HG03139 (cell line): ENCODE data around the gene KDM6A.
"Not testable (repeated sequence)": the region's sequence is repeated elsewhere in the genome, so short reads cannot be mapped to it uniquely, and the experiment has no call there.

Source experiments
- ATAC-seq: cut with Tn5 transposase; IDR thresholded peaks from one replicate; pipeline ENCODE4 v1.9.1; 2021; ENCODE audit not compliant: unreplicated experiment

Gene KDM6A

DNA sequence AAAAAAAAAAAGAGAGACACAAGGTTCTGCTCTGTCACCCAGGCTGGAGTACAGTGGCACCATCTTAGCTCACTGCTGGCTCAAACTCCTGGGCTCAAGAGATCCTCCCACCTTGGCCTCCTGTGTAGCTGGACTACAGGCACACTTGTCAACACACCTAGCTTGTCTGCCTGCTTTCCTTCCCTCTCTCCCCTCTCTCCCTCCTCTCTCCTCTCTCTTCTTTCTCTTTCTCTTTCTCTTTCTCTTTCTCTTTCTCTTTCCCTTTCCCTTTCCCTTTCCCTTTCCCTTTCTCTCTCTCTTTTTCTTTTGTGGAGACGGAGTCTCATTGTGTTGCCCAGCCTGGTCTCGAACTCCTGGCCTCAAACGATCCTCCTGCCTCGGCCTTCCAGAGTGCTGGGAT lies 195.6 kb downstream of the KDM6A start:
- ATAC-seq: no peak

DNA sequence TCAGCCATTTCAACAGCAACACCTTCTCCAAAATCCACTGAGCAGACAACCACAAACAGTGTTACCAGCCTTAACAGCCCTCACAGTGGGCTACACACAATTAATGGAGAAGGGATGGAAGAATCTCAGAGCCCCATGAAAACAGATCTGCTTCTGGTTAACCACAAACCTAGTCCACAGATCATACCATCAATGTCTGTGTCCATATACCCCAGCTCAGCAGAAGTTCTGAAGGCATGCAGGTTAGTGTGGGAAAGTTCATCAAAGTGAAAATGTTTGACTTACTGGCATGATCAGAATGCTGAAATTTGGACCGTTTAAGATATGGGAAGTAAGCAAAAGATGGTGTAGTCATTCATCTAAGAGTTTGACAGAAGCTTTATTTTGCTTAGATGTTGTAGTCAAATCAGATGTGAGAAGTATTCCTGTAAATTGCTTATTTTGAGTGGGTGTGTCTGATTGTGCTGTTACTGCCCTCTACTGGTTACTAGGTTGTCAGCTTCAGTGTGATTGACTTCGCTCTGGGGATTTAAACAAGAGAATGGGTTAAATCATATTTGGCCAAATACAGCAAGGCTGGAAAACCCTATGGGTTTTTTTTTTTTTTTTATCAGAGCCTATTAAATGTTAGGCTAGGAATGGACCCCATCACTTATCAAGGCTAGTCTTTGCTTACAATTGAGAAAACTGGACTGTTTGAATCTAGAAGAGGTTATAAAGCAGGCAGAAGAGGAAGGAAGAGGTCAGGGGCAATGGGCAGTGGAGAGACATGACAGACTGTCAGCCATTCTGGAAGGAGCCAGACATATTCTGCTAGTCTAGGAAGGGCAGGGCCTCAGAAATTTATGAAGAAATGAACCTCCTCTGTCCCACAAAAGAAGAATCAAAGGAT lies 197.4 kb downstream of the KDM6A start:
- ATAC-seq: no peak

DNA sequence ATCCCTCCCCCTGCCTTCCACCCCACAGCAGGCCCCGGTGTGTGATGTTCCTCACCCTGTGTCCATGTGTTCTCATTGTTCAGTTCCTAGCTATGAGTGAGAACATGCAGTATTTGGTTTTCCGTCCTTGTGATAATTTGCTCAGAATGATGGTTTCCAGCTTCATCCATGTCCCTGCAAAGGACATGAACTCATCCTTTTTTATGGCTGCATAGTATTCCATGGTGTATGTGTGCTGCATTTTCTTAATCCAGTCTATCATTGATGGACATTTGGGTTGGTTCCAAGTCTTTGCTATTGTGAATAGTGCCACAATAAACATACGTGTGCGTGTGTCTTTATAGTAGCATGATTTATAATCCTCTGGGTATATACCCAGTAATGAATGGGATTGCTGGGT lies 200.0 kb downstream of the KDM6A start:
- ATAC-seq: not testable (repeated sequence)

DNA sequence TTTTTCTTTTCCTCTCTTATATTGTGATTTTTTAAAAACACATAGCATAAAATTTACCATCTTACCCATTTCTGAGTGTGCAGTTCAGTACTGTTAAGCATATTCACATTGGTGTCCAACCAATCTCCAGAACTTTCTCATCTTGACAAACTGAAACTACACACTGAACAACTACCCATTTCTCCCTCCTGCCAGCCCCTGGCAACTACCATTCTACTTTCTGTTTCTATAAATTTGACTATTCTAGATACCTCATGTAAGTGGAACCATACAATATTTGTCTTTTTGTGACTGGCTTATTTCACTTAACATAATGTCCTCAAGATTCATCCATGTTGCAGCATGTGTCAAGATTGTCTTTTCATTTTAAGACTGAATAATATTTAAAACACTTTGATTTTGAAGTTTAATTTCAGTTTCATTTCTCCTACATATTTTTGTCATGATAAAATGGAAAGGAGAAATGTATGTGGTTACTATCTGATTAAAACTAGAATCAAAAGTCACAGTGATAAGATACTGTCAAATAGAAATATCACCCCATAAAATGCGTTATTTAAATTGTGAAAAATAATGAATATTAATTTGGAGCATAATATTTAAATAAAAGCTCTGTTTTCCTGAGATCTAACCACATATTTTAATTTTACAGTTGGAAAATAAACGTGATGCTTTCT lies 204.9 kb downstream of the KDM6A start:
- peak; percentile 84 for ATAC-seq

DNA sequence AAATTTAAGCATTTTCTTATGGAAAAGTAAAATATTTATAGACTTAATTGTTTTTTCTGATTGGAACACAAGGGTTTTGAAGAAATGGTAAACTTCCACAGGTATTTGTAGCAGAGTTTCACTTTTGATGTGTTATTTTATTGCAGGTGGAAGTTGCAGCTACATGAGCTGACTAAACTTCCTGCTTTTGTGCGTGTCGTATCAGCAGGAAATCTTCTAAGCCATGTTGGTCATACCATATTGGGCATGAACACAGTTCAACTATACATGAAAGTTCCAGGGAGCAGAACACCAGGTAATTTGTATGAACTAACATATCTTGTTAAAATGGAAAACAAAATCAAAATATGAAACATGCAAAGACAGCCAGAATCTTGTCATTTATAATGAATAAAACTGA lies 210.3 kb downstream of the KDM6A start:
- ATAC-seq: no peak

DNA sequence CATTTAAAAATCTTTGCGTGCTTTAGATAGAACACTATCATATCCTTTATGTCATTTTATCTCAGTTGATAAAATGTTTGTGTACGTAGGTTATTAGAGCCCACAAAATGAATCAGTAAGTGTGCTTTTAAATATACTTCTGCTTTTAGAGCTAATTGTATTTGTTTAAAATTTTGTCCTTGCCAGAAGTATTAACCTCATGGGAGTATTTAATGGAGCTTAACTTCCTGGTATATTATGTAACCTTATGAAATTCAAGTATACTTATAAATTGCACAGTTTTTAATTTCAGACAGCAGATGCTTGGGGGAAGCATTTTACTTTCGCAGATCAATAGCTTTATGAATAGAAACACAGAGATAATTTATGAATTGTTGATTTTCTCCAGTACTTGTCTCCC lies 237.5 kb downstream of the KDM6A start:
- no peak for ATAC-seq

DNA sequence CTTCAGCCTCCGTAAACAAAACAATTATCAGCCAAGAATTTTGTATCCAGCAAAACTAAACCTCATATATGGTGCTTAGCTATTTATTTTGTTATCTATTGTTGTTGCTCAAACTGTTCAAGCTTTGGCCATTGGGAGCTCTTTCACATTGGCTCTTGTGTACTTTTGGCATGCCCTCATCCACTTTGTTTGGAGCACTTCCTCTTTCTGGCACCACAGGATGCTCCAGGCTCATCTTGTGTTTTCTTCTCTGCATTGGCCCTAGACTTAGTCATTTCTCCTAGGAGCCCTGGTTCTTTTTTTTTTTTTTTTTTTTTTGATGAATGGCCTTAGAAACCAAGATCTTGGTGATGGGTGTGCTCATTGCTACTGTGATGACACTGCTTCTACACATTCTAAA lies 253.2 kb downstream of the KDM6A start:
- ATAC-seq: no peak

DNA sequence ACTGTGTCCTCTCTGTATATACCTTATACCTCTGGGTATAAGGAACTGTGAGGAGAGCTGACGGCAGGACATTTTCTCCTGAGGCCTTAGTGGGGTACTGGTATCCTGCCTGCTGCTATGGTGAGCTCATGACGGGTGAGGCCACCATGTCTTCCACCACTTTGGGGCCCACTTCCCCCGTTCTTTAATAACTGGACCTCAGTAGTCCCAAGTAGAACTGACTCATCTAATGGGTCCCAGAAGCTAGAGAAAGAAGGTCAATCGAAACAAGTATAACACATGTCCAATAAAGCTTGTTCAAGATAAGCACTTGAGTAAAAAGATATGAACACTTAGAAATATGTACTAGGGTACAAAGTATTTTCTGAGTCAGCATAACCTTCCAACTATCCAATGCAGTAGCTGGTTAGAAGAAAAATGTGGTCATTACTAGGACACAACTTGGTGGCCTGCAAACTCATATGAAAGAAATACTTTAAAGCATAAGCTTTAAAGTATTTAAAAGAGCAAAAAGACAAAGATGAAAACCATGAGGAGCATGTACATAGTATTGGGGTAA lies 256.0 kb downstream of the KDM6A start:
- no peak for ATAC-seq

DNA sequence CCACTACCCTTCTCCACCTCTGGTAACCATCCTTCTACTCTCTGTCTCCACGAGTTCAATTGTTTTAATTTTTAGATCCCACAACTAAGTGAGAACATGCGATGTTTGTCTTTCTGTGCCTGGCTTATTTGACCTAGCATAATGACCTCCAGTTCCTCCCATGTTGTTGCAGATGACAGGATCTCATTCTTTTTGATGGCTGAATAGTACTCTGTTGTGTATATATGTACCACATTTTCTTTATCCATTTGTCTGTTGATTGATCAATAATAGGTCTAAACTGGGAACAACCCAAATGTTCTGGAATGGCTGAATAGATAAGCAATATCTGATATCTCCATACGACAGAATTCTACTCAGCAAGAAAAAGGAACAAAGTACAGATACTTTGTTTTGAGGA lies 260.5 kb downstream of the KDM6A start:
- ATAC-seq: no peak

DNA sequence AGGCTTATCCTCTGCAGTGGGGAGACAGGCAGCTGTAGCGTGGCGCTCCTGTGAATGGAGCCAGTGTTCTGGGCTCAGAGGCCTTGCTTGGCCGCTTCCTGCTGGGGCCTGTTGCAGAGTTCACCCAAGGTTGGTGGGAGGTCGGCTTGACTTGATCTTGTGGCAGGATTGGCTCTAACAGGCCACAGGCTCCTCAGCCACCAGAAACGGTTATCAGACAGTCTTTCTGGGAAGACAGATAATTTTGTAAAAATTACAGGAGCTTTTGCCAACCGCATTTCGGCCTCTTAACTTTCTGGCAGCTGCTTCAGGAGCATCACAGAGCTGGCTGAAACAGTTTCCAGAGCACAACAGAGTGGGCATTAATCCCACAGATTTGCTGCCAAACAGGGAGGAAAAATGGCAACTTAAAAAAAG lies 261.3 kb downstream of the KDM6A start:
- no peak for ATAC-seq

DNA sequence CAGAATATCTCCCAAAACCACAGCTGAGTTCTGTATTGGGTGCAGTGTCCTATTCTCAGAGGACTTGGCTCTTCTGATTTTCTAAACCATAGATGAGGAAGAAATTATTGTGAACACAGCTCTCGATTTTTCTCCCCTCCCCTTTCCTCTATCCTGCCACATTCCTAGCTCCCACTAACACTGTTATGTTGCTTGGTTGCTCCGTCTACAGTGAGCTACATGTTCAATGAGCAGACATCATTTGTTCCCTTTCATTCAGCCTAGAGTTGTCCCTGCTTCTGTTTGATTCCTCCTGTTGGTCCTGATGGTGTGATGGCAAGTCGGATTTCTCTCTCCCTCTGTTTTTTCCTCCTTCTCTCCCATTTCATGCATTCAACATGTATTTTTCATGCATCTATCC lies 261.8 kb downstream of the KDM6A start:
- ATAC-seq: no peak

DNA sequence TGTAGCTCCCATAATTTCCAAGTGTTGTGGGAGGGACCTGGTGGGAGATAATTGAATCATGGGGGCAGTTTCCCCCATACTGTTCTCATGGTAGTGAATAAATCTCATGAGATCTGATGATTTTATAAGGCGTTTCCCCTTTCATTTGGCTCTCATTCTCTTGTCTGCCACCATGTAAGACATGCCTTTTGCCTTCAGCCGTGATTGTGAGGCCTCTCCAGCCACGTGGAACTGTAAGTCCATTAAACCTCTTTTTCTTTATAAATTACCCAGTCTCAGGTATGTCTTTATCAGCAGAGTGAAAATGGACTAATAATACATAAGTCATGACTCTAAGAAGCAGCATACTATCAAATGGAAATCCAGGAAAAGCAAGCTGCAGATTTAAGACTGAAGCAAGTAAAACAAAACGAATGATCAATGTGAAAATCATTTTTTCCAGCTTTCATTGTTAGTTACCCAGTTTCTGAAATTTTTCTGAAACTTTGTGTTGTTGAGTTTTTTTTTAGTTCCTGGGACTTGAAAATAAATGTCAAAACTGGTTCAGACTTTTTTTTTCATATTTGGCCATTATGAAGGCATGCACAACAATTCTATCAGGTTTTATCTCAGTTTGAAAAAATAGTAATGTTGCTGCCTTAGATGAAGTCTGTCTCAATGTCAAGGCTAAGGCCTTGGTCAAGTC lies 262.5 kb downstream of the KDM6A start:
- not testable (repeated sequence) for ATAC-seq

DNA sequence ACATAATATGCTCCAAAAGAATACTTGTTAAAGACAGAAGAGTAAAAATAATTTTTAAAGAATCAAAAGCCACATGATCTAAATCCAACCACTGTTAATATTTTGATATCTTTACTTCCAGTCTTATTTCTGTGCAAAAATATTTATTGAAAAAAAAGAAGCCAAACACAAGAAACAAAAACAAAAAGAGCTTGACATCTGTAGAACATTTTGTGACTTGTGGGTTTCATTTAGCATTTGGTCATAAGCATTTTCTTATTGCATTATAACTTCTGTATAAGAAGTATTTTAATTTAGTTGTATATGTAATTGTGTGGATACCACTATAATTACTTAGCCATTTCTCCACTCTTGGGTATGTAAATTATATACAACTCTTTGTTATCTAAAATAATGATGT lies 264.5 kb downstream of the KDM6A start:
- no peak for ATAC-seq

DNA sequence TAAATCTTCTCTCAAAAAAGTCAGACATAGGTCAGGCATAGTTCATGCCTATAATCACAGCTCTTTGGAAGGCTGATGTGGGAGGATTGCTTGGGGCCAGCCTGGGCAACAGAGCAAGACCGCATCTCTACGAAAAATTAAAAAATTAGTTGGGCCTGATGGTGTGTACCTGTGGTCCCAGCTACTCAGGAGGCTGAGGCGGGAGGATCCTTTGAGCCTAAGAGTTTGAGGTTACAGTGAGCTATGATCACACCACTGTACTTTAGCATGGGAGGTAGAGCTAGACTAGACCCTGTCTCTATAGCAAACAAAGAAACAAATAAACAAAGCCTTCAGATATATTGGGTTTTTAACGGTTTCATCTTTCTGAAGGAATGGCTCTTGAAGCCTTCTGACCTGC lies 265.5 kb downstream of the KDM6A start:
- no peak for ATAC-seq

DNA sequence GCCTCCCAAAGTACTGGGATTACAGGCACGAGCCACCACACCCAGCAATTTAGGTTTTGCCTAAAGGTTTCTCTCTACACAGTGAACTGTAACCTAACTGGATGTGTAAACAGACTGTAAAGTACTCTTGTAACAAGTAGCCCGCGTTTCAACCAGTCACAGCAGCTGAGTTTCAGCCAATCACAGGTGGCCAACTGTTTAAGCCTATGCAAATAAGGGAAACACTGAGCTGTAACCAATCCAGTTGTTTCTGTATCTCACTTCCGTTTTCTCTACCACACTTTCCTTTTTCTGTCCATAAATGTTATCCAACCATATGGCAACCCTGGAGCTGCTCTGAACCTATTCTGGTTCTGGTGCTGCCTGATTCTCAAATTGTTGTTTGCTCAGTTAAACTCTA lies 267.8 kb downstream of the KDM6A start:
- ATAC-seq: no peak

DNA sequence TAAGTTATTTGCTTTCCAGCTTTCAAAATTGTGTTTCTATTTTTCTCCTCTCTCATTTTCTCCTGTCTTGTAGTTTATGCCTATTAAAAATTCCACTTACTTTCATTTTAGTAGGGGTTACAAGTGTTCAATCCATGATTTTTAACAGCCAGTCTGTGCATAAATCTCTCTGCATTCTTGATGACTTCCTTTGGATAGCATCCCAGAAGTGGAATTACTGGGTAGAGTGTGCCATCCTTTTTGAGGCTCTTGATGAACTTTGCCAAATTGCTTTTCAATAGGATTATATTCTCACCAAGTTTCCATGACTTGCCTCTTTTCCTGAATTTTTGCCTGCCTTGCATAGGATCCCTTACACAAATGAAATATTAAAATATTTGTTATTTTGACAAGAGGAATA lies 269.2 kb downstream of the KDM6A start:
- no peak for ATAC-seq

DNA sequence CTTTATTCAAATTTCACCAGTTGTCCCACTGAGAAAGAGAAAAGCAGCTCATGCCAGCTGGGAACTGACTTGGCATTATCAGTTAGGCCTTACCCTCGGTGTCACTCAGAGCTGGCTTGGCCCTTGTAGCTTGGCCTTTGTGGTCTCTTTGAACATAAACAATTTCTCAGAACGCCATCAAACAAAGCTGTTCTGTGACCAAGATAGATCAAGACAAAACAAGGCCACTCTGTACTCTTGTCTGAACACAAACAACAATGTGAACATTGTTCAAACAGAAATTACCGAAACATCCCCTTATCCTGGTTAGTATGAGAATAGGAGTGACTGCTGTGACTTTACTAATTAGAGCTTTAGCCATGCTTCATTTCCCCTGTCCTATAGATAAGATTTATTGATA lies 270.5 kb downstream of the KDM6A start:
- ATAC-seq: no peak

DNA sequence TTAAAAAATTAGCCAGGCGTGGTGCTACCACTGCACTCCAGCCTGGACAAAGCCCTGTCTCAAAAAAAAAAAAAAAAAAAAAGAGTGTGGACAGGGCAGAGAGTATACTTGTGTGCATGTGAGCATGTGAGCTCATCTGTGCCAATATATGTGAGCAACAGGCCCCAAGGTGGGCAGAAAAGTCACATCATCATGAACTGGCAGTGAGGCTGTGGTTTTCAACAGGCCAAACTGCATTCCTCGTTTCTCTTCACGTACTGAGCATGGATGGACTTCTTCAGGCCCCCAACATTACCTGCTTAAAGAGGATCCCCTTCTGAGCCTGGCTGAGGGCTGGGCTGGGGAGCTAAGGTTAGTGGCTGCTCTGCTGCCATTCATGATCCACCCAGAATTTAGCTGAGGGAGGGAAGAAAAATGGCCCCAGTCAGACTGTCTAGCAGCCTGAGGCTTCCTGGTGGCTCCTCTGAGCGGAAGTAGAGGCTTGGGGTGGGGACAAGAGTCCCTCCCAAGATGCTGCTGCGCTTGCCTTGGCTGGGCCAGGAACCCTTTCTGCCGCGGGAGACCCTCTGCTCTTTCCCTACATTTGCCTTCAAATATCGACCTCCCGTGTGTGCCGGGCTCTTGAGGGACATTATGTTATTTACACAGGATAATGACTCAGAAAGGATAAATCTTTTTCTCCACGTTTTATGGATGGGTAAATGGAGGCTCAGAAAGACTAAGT lies 272.7 kb downstream of the KDM6A start:
- ATAC-seq: no peak

DNA sequence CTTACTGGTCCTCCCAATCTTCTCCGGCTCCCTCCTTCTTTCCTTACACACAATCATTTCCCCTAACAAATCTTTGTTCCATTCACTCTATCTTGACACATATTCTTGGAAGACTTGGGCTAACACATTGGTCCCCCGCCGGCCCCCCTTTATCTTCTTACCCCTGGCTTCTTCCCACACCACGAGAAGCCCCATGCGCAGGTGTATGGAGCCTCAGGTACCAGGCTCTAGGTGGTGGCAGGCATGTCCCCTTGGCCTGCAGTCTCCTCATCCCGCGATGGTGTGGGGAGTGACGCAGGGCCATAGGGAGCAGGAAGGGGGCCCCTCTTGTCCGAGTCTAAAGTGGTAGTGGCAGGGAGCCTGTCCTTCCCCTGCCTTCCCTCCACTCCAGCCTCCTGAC lies 277.8 kb downstream of the KDM6A start:
- no peak for ATAC-seq

DNA sequence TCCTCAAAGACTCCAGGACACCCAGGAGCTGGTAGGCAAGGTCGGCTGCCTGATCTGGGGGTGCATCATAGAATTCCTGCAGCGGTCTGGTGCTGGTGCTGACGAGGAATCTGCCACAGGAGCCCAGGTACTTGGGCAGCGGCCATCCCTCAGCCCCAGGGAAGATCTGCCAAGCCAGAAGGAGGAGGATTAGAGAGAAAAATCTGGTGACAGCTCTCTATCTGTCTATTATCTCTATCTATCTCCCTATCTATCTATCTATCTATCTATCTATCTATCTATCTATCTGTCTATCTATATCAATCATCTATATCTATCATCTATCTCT lies 281.0 kb downstream of the KDM6A start:
- ATAC-seq: no peak

DNA sequence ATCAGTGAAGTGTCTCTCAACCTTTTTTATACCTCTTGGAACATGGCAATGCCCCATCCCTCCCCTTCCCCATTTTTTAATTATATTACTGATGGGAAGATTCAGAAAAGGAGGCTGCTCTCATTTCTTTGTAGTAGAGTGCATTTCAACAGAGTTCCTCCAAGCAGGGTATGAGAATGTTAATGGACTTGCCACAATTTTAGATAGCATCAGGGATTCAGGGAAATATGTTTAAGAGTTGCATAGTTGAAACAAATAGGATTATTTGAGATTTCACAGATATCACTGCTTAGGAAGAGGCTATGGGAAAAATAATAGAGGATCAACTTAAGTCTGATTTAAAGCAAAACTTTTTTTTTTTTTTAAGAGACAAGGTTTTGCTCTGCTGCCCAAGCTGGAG lies 281.5 kb downstream of the KDM6A start:
- no peak for ATAC-seq
